Activated CD8-positive, alpha-beta T cell treated with anti-CD3 and anti-CD28 coated beads for 36 hours (primary cell): ENCODE measurements around the gene UBE2QL1. TPM values are rescaled to one million over a fixed set of nuclear protein-coding genes. Genes with fewer than 3 reads are reported as not detected.

Experiments used
- ATAC-seq: fragments of 200-7000 bp; cut with Tn5 transposase; one replicate; pipeline ENCODE4 v1.10.0; 2021; ENCODE audit warnings: mild to moderate bottlenecking, moderate library complexity
- CTCF ChIA-PET: fragments of 350-600 bp; sonication (Branson Sonifier 250); formaldehyde crosslinking; loops from one replicate; lab custom pipeline; 2021; ENCODE audit warnings: antibody characterized with exemption; lab: Charles Lee
- POLR2A ChIA-PET: fragments of 350-600 bp; sonication (Branson Sonifier 250); formaldehyde crosslinking; loops from one replicate; lab custom pipeline; 2021; ENCODE audit warnings: antibody characterized with exemption; lab: Charles Lee
- DNase-seq: peaks from one replicate; pipeline ENCODE4 v3.0.0-alpha.2; 2020
- H3K27ac Mint-ChIP-seq: one replicate; pipeline ENCODE4 v1.8.0; 2021; ENCODE audit warnings: mild to moderate bottlenecking, mixed read lengths
- H3K27me3 Mint-ChIP-seq: one replicate; pipeline ENCODE4 v1.8.0; 2021; ENCODE audit warnings: mixed read lengths
- H3K36me3 Mint-ChIP-seq: one replicate; pipeline ENCODE4 v1.8.0; 2021; ENCODE audit warnings: low read depth, mixed read lengths
- H3K4me1 Mint-ChIP-seq: one replicate; pipeline ENCODE4 v1.8.0; 2021; ENCODE audit warnings: low read depth, mixed read lengths
- H3K4me3 Mint-ChIP-seq: one replicate; pipeline ENCODE4 v1.8.0; 2021; ENCODE audit warnings: mild to moderate bottlenecking, moderate library complexity, mixed read lengths
- H3K9me3 Mint-ChIP-seq: one replicate; pipeline ENCODE4 v1.8.0; 2021; ENCODE audit warnings: mixed read lengths
- intact Hi-C: fragments of 100-400 bp; cut with micrococcal nuclease; formaldehyde crosslinking; loops from one replicate; pipeline ENCODE4 v1.10.0; 2022
- total RNA-seq, 2 experiments: library from RNA; stranded (reverse); gene quantifications; one replicate each; pipeline ENCODE4 v1.2.3, GENCODE V29; 2021
- TF ChIP-seq, protein P1 (sequence below): fragments of 200-600 bp; IDR thresholded peaks from one replicate; pipeline ENCODE4 v1.8.0; 2022; ENCODE audit warnings: antibody characterized with exemption, mild to moderate bottlenecking

Gene UBE2QL1
- total RNA-seq, 2 experiments from 2014 or later = not detected

DNA sequence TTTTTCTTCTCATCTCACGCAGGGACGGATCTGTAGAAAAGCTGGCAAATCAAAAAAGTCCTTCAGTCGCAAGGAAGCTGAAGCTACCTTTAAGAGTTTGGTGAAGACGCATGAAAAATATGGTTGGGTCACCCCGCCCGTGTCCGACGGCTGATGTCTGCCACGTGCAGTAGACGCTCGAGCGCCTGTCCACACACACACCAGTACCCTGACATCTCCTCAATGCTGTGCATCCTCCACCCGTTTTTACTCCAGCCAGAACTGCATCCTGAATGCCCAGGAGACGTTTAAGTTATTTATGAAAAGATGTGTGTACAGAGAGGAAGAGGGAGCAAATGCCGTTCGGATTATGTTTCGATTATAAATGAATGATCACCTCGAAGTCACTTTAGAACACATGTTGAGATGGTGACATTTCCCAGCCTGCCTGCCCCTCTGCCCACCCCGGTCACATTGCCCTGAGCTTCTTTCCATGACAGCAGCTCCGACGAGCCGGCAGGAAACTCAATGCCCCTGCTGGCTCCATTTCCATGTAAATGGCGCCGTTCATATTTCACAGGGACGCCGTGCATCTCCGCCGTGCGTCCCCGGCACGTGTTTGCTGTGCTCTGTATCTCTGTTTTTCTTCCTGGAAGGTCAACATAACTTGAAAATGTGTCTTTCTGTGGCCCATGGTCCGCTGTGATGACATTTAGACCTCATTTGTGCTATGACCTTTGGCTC is 42.7 kb downstream of the UBE2QL1 start:
- Mint-ChIP-seq H3K4me3 (no peak overlapping the region), H3K36me3 (no peaks in the 10 kb centered on the region), H3K9me3 (no peaks in the 10 kb centered on the region), H3K27ac (no peak overlapping the region), H3K27me3 (peaks cover 8% of the 10 kb centered on the region), H3K4me1 (peaks cover under 1% of the 10 kb centered on the region)
- POLR2A ChIA-PET = no interaction called here
- DNase-seq = no peak
- ATAC-seq = no peak
- intact Hi-C loops = no loop called here
- TF ChIP-seq, protein P1, sequence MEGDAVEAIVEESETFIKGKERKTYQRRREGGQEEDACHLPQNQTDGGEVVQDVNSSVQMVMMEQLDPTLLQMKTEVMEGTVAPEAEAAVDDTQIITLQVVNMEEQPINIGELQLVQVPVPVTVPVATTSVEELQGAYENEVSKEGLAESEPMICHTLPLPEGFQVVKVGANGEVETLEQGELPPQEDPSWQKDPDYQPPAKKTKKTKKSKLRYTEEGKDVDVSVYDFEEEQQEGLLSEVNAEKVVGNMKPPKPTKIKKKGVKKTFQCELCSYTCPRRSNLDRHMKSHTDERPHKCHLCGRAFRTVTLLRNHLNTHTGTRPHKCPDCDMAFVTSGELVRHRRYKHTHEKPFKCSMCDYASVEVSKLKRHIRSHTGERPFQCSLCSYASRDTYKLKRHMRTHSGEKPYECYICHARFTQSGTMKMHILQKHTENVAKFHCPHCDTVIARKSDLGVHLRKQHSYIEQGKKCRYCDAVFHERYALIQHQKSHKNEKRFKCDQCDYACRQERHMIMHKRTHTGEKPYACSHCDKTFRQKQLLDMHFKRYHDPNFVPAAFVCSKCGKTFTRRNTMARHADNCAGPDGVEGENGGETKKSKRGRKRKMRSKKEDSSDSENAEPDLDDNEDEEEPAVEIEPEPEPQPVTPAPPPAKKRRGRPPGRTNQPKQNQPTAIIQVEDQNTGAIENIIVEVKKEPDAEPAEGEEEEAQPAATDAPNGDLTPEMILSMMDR = no peak
- CTCF ChIA-PET = no interaction called here

DNA sequence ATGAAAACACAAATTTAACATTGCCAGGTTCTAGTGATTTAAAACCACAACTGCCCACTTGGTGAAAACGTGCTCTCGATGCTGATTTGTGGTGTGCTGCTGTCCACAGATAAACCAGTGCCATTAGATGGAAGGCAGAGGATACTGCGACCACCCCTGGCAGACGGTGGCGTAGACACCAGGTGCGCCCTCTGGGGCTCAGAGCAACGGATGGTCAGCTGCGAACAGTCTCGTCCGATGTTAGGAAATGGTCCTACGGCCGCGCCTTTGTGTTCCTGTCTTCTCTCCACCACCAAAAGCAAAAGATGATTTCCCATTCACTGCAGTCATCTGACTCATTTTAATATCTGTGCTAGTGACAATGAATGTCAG is 43.2 kb downstream of the UBE2QL1 start:
- CTCF ChIA-PET = no interaction called here

DNA sequence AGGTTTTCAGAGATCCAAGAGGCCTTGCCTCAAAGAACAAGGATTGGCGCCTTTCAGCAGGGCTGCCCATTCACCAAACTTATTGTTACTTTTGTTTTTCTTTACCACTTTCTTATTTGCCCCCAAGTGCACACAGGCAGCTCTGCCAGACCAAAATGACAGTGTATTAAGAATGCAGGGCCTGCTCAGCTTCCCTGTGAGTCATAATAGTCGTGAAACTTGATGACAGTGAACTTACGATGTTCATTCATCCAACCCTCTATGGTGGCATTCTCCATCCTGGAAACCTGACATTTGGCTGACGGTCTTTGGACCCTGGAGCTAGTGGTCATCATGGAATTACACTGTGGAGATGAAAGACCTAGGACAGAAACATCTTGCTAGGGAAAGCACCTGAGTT is 44.3 kb downstream of the UBE2QL1 start:
- Mint-ChIP-seq H3K9me3 (no peaks in the 10 kb centered on the region), H3K27ac (no peak overlapping the region), H3K27me3 (peaks cover 10% of the 10 kb centered on the region), H3K4me3 (no peak overlapping the region), H3K4me1 (peaks cover 7% of the 10 kb centered on the region), H3K36me3 (no peaks in the 10 kb centered on the region)
- POLR2A ChIA-PET = no interaction called here
- no peak for ATAC-seq
- CTCF ChIA-PET = no interaction called here
- DNase-seq = no peak
- intact Hi-C loops = no loop called here
- TF ChIP-seq, protein P1 = no peak

More for the DNA sequence above, 43.2 kb downstream of the UBE2QL1 start:
- intact Hi-C loops = no loop called here
- DNase-seq (no peak), ATAC-seq (no peak)
- Mint-ChIP-seq H3K27ac (no peak overlapping the region), H3K4me1 (peaks cover 3% of the 10 kb centered on the region), H3K4me3 (no peak overlapping the region), H3K27me3 (peaks cover 10% of the 10 kb centered on the region), H3K36me3 (no peaks in the 10 kb centered on the region), H3K9me3 (no peaks in the 10 kb centered on the region)
- POLR2A ChIA-PET = no interaction called here
- TF ChIP-seq, protein P1 = no peak

DNA sequence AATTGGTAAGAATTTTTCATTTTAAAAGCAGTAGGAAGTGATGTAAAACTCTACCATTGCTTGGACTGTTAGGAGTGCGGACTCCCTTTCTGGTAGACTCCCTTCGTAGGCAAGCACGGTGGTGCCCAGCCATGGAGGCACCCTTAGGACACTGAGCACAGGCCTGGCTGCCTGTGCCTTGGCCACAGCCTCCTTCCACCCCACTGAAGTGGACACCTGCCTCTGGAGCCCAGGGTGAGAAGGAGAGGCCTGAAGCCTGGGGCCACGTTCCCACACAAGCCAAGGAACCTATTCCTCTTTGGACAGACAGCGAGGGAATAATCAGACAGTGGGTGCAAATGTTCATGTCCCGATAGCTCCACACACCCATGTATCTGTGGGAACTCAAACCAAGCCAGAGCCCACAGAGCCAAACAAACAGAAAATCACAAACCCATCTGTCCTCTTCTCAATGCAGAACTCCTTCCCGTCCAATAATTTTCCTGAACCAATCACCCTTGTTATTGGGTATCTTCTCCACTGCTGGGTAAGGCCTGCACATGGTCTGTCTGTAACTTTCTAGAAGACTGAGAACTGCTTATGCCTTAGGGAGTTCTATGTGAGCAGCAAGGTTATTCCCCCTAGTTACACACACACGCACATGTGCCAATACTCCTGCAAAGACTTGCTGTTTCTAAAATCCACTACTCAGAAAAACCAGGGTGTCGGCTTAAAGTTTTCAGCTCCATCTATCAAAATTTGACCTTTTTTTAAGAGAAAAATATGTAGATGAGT is 45.2 kb downstream of the UBE2QL1 start:
- Mint-ChIP-seq H3K9me3 (no peaks in the 10 kb centered on the region), H3K36me3 (no peaks in the 10 kb centered on the region), H3K4me1 (peaks cover 7% of the 10 kb centered on the region), H3K4me3 (no peak overlapping the region), H3K27me3 (peaks cover 7% of the 10 kb centered on the region), H3K27ac (no peak overlapping the region)
- ChIA-PET POLR2A (no interaction called here), CTCF (no interaction called here)
- ATAC-seq (no peak), DNase-seq (no peak)
- TF ChIP-seq, protein P1 = no peak
- intact Hi-C loops = no loop called here

DNA sequence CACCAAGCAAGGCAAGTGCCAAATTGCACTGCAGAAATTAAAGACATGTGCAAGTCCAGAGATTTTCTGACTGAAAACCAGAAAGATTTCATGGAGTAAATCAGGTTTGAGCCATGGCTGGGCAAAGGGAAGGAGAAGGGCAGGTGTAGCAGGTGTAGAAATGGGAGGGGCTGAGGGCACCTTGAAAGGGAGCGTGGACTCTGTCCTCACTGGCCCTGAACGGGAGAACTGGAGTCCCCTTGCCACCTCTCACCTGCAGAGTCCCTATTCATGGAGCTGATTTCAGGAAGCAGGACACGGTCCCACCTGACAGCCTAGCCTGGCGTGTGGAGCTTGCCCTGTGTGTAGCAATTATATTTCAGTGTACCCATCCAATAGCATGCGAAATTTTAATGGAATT is 46.3 kb downstream of the UBE2QL1 start:
- no peak for ATAC-seq
- H3K36me3 Mint-ChIP-seq = no peaks in the 10 kb centered on the region
- no peaks in the 10 kb centered on the region for H3K9me3 Mint-ChIP-seq
- no peak for DNase-seq
- POLR2A ChIA-PET = no interaction called here
- H3K27me3 Mint-ChIP-seq = peaks cover 7% of the 10 kb centered on the region
- H3K27ac Mint-ChIP-seq = no peak overlapping the region
- peaks cover 7% of the 10 kb centered on the region for H3K4me1 Mint-ChIP-seq
- intact Hi-C loops = no loop called here
- no peak overlapping the region for H3K4me3 Mint-ChIP-seq
- TF ChIP-seq, protein P1 = no peak
- CTCF ChIA-PET = no interaction called here
